Keratinocyte (primary cell): ENCODE data around the gene TENM3. TPM values are rescaled to one million over a fixed set of nuclear protein-coding genes. Genes with fewer than 3 reads are reported as not detected.

Experiments used
- DNase-seq: peaks from one replicate; pipeline ENCODE4 v3.0.0-alpha.2; 2011; ENCODE audit warnings: low read depth, missing footprints, low spot score
- FAIRE-seq: peaks from 2 replicates; lab custom pipeline; 2011; peaks lifted over from hg19 to GRCh38; lab: Jason Lieb, UNC
- H2AFZ ChIP-seq: 2 replicates; pipeline ENCODE4 v1.6.0; 2012; ENCODE audit warnings: low read length, control low read depth, inconsistent platforms; ENCODE audit not compliant: control insufficient read depth
- H3K27ac ChIP-seq: 2 replicates; pipeline ENCODE4 v1.5.1; 2011; ENCODE audit warnings: low read length; ENCODE audit not compliant: control insufficient read depth, insufficient read depth
- H3K27me3 ChIP-seq: 3 replicates; pipeline ENCODE4 v1.6.0; 2011; ENCODE audit warnings: low read length; ENCODE audit not compliant: control insufficient read depth, insufficient read depth; ENCODE audit errors: extremely low read depth
- H3K36me3 ChIP-seq, 2 experiments: 2 replicates in 1 of 2; 3 replicates in 1 of 2; pipeline ENCODE4 v1.5.1; 2011; ENCODE audit warnings: low read length in 2 of 2, mild to moderate bottlenecking in 1 of 2; ENCODE audit not compliant: control insufficient read depth in 2 of 2, insufficient read depth in 2 of 2; ENCODE audit errors: extremely low read depth in 1 of 2
- H3K4me1 ChIP-seq: 3 replicates; pipeline ENCODE4 v1.5.1; 2011; ENCODE audit warnings: low read length; ENCODE audit not compliant: control insufficient read depth, insufficient read depth; ENCODE audit errors: extremely low read depth
- H3K4me2 ChIP-seq: 3 replicates; pipeline ENCODE4 v1.6.0; 2011; ENCODE audit warnings: low read depth, low read length; ENCODE audit not compliant: control insufficient read depth, insufficient read depth; ENCODE audit errors: extremely low read depth
- H3K4me3 ChIP-seq, 3 experiments: fragments of 200-600 bp in 1 of 3; sonication (generic) in 1 of 3; 2 replicates in 2 of 3; 3 replicates in 1 of 3; pipeline ENCODE4 v1.5.1; 2011 to 2016; ENCODE audit warnings: low read length in 3 of 3, mild to moderate bottlenecking in 3 of 3, control low read depth in 2 of 3, inconsistent platforms in 1 of 3, low read depth in 1 of 3, mixed read lengths in 1 of 3, mixed run types in 1 of 3, moderate library complexity in 1 of 3; ENCODE audit not compliant: control insufficient read depth in 2 of 3, insufficient read depth in 2 of 3; ENCODE audit errors: extremely low read depth in 1 of 3
- H3K79me2 ChIP-seq: 2 replicates; pipeline ENCODE4 v1.6.0; 2012; ENCODE audit warnings: low read length; ENCODE audit not compliant: control insufficient read depth, insufficient read depth
- H3K9ac ChIP-seq: 3 replicates; pipeline ENCODE4 v1.6.0; 2011; ENCODE audit warnings: low read length; ENCODE audit not compliant: control insufficient read depth, insufficient read depth; ENCODE audit errors: extremely low read depth
- H3K9me1 ChIP-seq: 3 replicates; pipeline ENCODE4 v1.6.0; 2011; ENCODE audit warnings: low read length; ENCODE audit not compliant: control insufficient read depth, insufficient read depth; ENCODE audit errors: extremely low read depth
- H3K9me3 ChIP-seq: 2 replicates; pipeline ENCODE4 v1.5.1; 2012; ENCODE audit warnings: low read depth, low read length; ENCODE audit not compliant: control insufficient read depth
- H4K20me1 ChIP-seq: 3 replicates; pipeline ENCODE4 v1.6.0; 2011; ENCODE audit warnings: low read length; ENCODE audit not compliant: control insufficient read depth, insufficient read depth; ENCODE audit errors: extremely low read depth
- CTCF ChIP-seq, 3 experiments: IDR thresholded peaks in 1 of 3; conservative IDR thresholded peaks in 1 of 3; optimal IDR thresholded peaks in 1 of 3; 2 replicates in 2 of 3; 3 replicates in 1 of 3; pipeline versions ENCODE3 to v1.5.1; 2011; ENCODE audit warnings: low read length in 3 of 3, mild to moderate bottlenecking in 3 of 3, moderate library complexity in 2 of 3, control low read depth in 1 of 3, inconsistent platforms in 1 of 3; ENCODE audit not compliant: insufficient read depth in 2 of 3; ENCODE audit errors: extremely low read depth in 1 of 3
- EZH2 ChIP-seq: IDR thresholded peaks from one replicate; pipeline ENCODE4 v1.6.1; 2012; ENCODE audit warnings: inconsistent platforms, mild to moderate bottlenecking, low read length, moderate library complexity
- dilution Hi-C: fragments of 300-500 bp; cut with MboI; formaldehyde crosslinking; loops from one replicate; pipeline ENCODE4 v1.7.0; 2020; ENCODE audit warnings: low sequenced_read_pairs; ENCODE audit not compliant: extremely low pct_ligation_motif_present
- polyA plus RNA-seq, 5 experiments: library from polyadenylated mRNA; depleted of rRNA in 3 of 5; stranded (reverse) in 3 of 5; stranded (forward) in 1 of 5; unstranded in 1 of 5; fragments of >200 nt; gene quantifications; 1 replicate in 1 of 5; 2 replicates in 3 of 5; 3 replicates in 1 of 5; pipeline versions ENCODE4 v1.2.1 to v1.2.3, GENCODE V29; 2011 to 2012; ENCODE audit warnings: missing spikeins in 2 of 5, low read depth in 1 of 5, low replicate concordance in 1 of 5

The TENM3 gene
- polyA plus RNA-seq, 1 donor (not counting 4 experiments of a cell fraction or from before 2014, with no cell fraction given) = 17.0 TPM

DNA sequence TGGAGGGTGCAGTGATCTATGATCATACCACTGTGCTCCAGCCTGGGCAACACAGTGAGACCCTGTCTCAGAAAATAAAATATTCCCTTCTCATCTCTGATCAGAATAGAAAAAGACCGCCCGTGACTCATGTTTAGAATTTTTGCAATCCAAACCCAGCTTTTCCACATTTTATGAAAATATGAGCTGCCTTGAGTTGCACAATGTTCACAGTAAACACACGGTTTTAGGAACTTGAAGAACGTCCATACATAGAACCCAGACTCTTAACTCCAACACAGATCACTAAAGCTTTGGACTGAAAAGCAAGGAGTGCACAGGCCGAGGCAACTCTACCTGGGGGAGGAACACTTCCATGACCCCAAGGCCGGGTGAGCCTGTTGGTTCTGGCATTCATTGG, 305.0 kb downstream of the TENM3 start:
- TF ChIP-seq EZH2 (no peak), CTCF (optimal IDR thresholded peaks at IDR 0.05 in 1 of 3, IDR thresholded peaks at IDR 0.05 in 1 of 3, conservative IDR thresholded peaks at IDR 0.05 in 1 of 3; ENCODE audit: extremely low read depth in 1 of 3, insufficient read depth in 2 of 3, low read length in 3 of 3) (no peak)
- no peak for DNase-seq
- Histone ChIP-seq H3K4me1 (no peaks in the 10 kb centered on the region), H2AFZ (no peak overlapping the region), H3K27ac (no peak overlapping the region), H3K9me3 (no peaks in the 10 kb centered on the region), H3K36me3 (no peaks in the 10 kb centered on the region), H3K4me2 (no peak overlapping the region), H3K9ac (no peak overlapping the region), H3K9me1 (no peaks in the 10 kb centered on the region), H3K79me2 (no peaks in the 10 kb centered on the region), H3K4me3 (no peak overlapping the region), H3K27me3 (no peaks in the 10 kb centered on the region), H4K20me1 (no peaks in the 10 kb centered on the region)
- FAIRE-seq = peak; percentile 51
- dilution Hi-C loops = no loop called here

- H3K9ac ChIP-seq = no peak overlapping the region
- no peaks in the 10 kb centered on the region for H3K4me1 ChIP-seq
- H3K27me3 ChIP-seq = no peaks in the 10 kb centered on the region
- H4K20me1 ChIP-seq = no peaks in the 10 kb centered on the region
- H3K36me3 ChIP-seq = no peaks in the 10 kb centered on the region
- no peaks in the 10 kb centered on the region for H3K9me3 ChIP-seq
- H3K9me1 ChIP-seq = no peaks in the 10 kb centered on the region
- H3K79me2 ChIP-seq = no peaks in the 10 kb centered on the region
- FAIRE-seq (no peak), DNase-seq (no peak)
- dilution Hi-C loops = no loop called here
- H3K27ac ChIP-seq = no peak overlapping the region
- no peak overlapping the region for H2AFZ ChIP-seq
- no peak overlapping the region for H3K4me2 ChIP-seq
- no peak overlapping the region for H3K4me3 ChIP-seq
- TF ChIP-seq EZH2 (no peak), CTCF (optimal IDR thresholded peaks at IDR 0.05 in 1 of 3, IDR thresholded peaks at IDR 0.05 in 1 of 3, conservative IDR thresholded peaks at IDR 0.05 in 1 of 3; ENCODE audit: extremely low read depth in 1 of 3, insufficient read depth in 2 of 3, low read length in 3 of 3) (no peak)
Measured at GRCh38 chr4:182549356-182549755, 306.2 kb downstream of the TENM3 start.
